ENCODE data around the gene PPP1R9A.

PPP1R9A gene

GRCh38 chr7:95244616-95245015 is 337.2 kb downstream of the PPP1R9A start:
- no peak for TF ChIP-seq CTCF (IDR thresholded peaks at IDR 0.05)
- no peaks in the 10 kb centered on the region for H3K9me3 ChIP-seq
- H3K27ac ChIP-seq: no peak overlapping the region
- no peaks in the 10 kb centered on the region for H3K4me1 ChIP-seq
- DNase-seq: no peak
- H3K4me3 ChIP-seq: no peak overlapping the region
- no peaks in the 10 kb centered on the region for H3K36me3 ChIP-seq
- H3K27me3 ChIP-seq: no peaks in the 10 kb centered on the region
- intact Hi-C loops (cut with DNase I; ENCODE audit: low total_unique reads): no loop called here

- Histone ChIP-seq H3K9me3 (no peaks in the 10 kb centered on the region), H3K4me1 (no peaks in the 10 kb centered on the region), H3K4me3 (no peak overlapping the region), H3K27me3 (no peaks in the 10 kb centered on the region), H3K36me3 (no peaks in the 10 kb centered on the region), H3K27ac (no peak overlapping the region)
- no peak for TF ChIP-seq CTCF (IDR thresholded peaks at IDR 0.05)
- DNase-seq: no peak
- intact Hi-C loops (cut with DNase I; ENCODE audit: low total_unique reads): no loop called here
These were observed 338.6 kb downstream of the PPP1R9A start for GRCh38 chr7:95245828-95246500.

- H3K4me3 ChIP-seq: no peak overlapping the region
- DNase-seq: peak in 1 of 2 donors; percentile 29
- no peaks in the 10 kb centered on the region for H3K4me1 ChIP-seq
- intact Hi-C loops (cut with DNase I; ENCODE audit: low total_unique reads): no loop called here
- no peaks in the 10 kb centered on the region for H3K27me3 ChIP-seq
- no peaks in the 10 kb centered on the region for H3K9me3 ChIP-seq
- no peak overlapping the region for H3K27ac ChIP-seq
- peak; percentile 59 to 62 for TF ChIP-seq CTCF (IDR thresholded peaks at IDR 0.05)
- no peaks in the 10 kb centered on the region for H3K36me3 ChIP-seq
These were observed 339.5 kb downstream of the PPP1R9A start for GRCh38 chr7:95246831-95247370.

GRCh38 chr7:95250571-95250970 is 343.2 kb downstream of the PPP1R9A start:
- H3K27ac ChIP-seq: no peak overlapping the region
- intact Hi-C loops (cut with DNase I; ENCODE audit: low total_unique reads): no loop called here
- no peaks in the 10 kb centered on the region for H3K9me3 ChIP-seq

GRCh38 chr7:95251966-95252365 is 344.6 kb downstream of the PPP1R9A start:
- no peak overlapping the region for H3K27ac ChIP-seq
- no peak overlapping the region for H3K4me3 ChIP-seq
- no peak for DNase-seq
- intact Hi-C loops (cut with DNase I; ENCODE audit: low total_unique reads): no loop called here
- no peaks in the 10 kb centered on the region for H3K27me3 ChIP-seq
- no peak for TF ChIP-seq CTCF (IDR thresholded peaks at IDR 0.05)
- no peaks in the 10 kb centered on the region for H3K36me3 ChIP-seq
- no peaks in the 10 kb centered on the region for H3K9me3 ChIP-seq
- H3K4me1 ChIP-seq: no peaks in the 10 kb centered on the region

More at GRCh38 chr7:95250571-95250970, 343.2 kb downstream of the PPP1R9A start:
- Histone ChIP-seq H3K27me3 (no peaks in the 10 kb centered on the region), H3K36me3 (no peaks in the 10 kb centered on the region), H3K4me3 (no peak overlapping the region), H3K4me1 (no peaks in the 10 kb centered on the region)
- no peak for TF ChIP-seq CTCF (IDR thresholded peaks at IDR 0.05)
- DNase-seq: no peak
